Transverse colon (tissue), 4 donors: ENCODE data around the gene TRIM9. TPM values are rescaled to one million over a fixed set of nuclear protein-coding genes. Genes with fewer than 3 reads are reported as not detected.

Experiments
- DNase-seq: peaks from one replicate; pipeline ENCODE4 v3.0.0-alpha.2; 2019
- H3K27ac ChIP-seq, 4 donors: fragments of 200-600 bp; sonication (generic); 2 replicates each; pipeline ENCODE4 v1.5.1; 2016 to 2018; ENCODE audit warnings: inconsistent platforms in 4 of 4
- H3K27me3 ChIP-seq: fragments of 200-600 bp; sonication (generic); 2 replicates; pipeline ENCODE4 v1.5.1; 2017; ENCODE audit warnings: inconsistent platforms
- H3K36me3 ChIP-seq, 4 donors: fragments of 200-600 bp; sonication (generic); 2 replicates each; pipeline ENCODE4 v1.5.1; 2017 to 2019; ENCODE audit warnings: inconsistent platforms in 4 of 4
- H3K4me1 ChIP-seq, 4 donors: fragments of 200-600 bp; sonication (generic); 2 replicates each; pipeline ENCODE4 v1.5.1; 2017 to 2020; ENCODE audit warnings: inconsistent platforms in 4 of 4
- H3K4me3 ChIP-seq, 4 donors: fragments of 200-600 bp; sonication (generic); 1 replicate in 1 of 4; 2 replicates in 3 of 4; pipeline versions ENCODE4 v1.5.1 to v1.6.1; 2017 to 2019; ENCODE audit warnings: inconsistent platforms in 4 of 4
- H3K9me3 ChIP-seq, 2 donors: fragments of 200-600 bp; sonication (generic); 2 replicates each; pipeline ENCODE4 v1.5.1; 2017 to 2019; ENCODE audit warnings: inconsistent platforms in 2 of 2
- CTCF ChIP-seq, 5 experiments: fragments of 200-600 bp in 3 of 5; fragments of 450-650 bp in 2 of 5; sonication (generic) in 3 of 5; IDR thresholded peaks; 1 replicate in 2 of 5; 2 replicates in 3 of 5; pipeline ENCODE4 v1.5.1; 2016 to 2017; ENCODE audit warnings: antibody characterized with exemption in 5 of 5, inconsistent platforms in 3 of 5, mild to moderate bottlenecking in 2 of 5, moderate library complexity in 1 of 5
- EP300 ChIP-seq: sonication (generic); formaldehyde crosslinking; IDR thresholded peaks from one replicate; pipeline ENCODE4 v1.6.1; 2017; ENCODE audit warnings: antibody characterized with exemption, low read depth
- POLR2A ChIP-seq: fragments of 450-650 bp; IDR thresholded peaks from one replicate; pipeline ENCODE4 v1.6.1; 2016; ENCODE audit warnings: antibody characterized with exemption, mild to moderate bottlenecking, moderate library complexity
- POLR2AphosphoS5 ChIP-seq, 3 donors: sonication (generic); formaldehyde crosslinking; IDR thresholded peaks; one replicate each; pipeline ENCODE4 v1.6.1; 2016; ENCODE audit warnings: antibody characterized with exemption in 3 of 3
- WGBS, 2 donors: methylation state at CpG; one replicate each; pipeline ENCODE4 v1.1.5; 2018; ENCODE audit warnings: low coverage in 1 of 2; 5-methylcytosine and 5-hydroxymethylcytosine counted together
- in situ Hi-C, 4 donors: fragments of 200-750 bp; cut with MboI; loops; one replicate each; pipeline versions ENCODE4 v1.15.0 to v1.15.1; 2017; ENCODE audit warnings: low sequenced_read_pairs in 3 of 4, low pct_ligation_motif_present in 1 of 4, low pct_unique_long_range_greater_than_20kb in 1 of 4
- intact Hi-C: fragments of 100-400 bp; cut with DNase I; formaldehyde crosslinking; loops from one replicate; pipeline ENCODE4 v1.15.1; 2023; ENCODE audit warnings: low total_unique reads
- total RNA-seq, 4 donors: library from RNA; depleted of rRNA; stranded (reverse); fragments of >200 nt; gene quantifications; one replicate each; pipeline ENCODE4 v1.1.0, GENCODE V29; 2016

The TRIM9 gene
- total RNA-seq, 4 donors from 2014 or later = 9.2 to 21.3 (median 16.1) TPM

GRCh38 chr14:50954811-50955372 is 140.0 kb downstream of the TRIM9 start:
- H3K9me3 ChIP-seq = no peaks in the 10 kb centered on the region
- 22 to 25% methylated on average over 1 of the region's 1 CpG for WGBS, 2 donors
- in situ Hi-C loops (loop anchor here (10.0 to 25.0 kb wide), 4 partner anchors 257 to 832 kb away; partner anchors contain the start of gene TMX1 (in 1 of the 4)), intact Hi-C loops (loop anchor here (10.0 kb wide), 1 partner anchor 140 kb away; the partner anchor contains the start of gene TRIM9)
- DNase-seq = no peak
- H3K4me1 ChIP-seq = peaks cover 0 to 12% (median 2%) of the 10 kb centered on the region in 4 donors
- H3K36me3 ChIP-seq = no peaks in the 10 kb centered on the region
- no peaks in the 10 kb centered on the region for H3K27me3 ChIP-seq
- H3K4me3 ChIP-seq = no peak overlapping the region
- H3K27ac ChIP-seq = peak overlapping the region; percentile 34 to 63 (median 47)
- TF ChIP-seq CTCF (IDR thresholded peaks at IDR 0.05) = peak; percentile 53 to 75 (median 55)
- no peak for TF ChIP-seq EP300

GRCh38 chr14:50953502-50953901 is 141.4 kb downstream of the TRIM9 start:
- 90% methylated on average over 1 of the region's 1 CpG; no CpG with 5 or more reads in 1 of the 2 donors for WGBS, 2 donors

GRCh38 chr14:50951032-50951431 is 143.9 kb downstream of the TRIM9 start:
- H3K4me1 ChIP-seq = peaks cover 0 to 12% (median 2%) of the 10 kb centered on the region in 4 donors
- no peak overlapping the region for H3K27ac ChIP-seq
- no peak for DNase-seq
- H3K4me3 ChIP-seq = no peak overlapping the region
- no peaks in the 10 kb centered on the region for H3K9me3 ChIP-seq
- intact Hi-C loops (loop anchor here (10.0 kb wide), 1 partner anchor 144 kb away; the partner anchor contains the start of gene TRIM9), in situ Hi-C loops (loop anchor here (10.0 to 25.0 kb wide), 4 partner anchors 261 to 836 kb away; partner anchors contain the start of gene TMX1 (in 1 of the 4))
- 87 to 90% methylated on average over 1 to 6 of the region's 6 CpGs for WGBS, 2 donors
- TF ChIP-seq POLR2A (no peak), EP300 (no peak), CTCF (IDR thresholded peaks at IDR 0.05) (no peak), POLR2AphosphoS5 (IDR thresholded peaks at IDR 0.05) (no peak)
- no peaks in the 10 kb centered on the region for H3K36me3 ChIP-seq
- H3K27me3 ChIP-seq = no peaks in the 10 kb centered on the region

More at GRCh38 chr14:50953502-50953901, 141.4 kb downstream of the TRIM9 start:
- H3K4me3 ChIP-seq = no peak overlapping the region
- no peaks in the 10 kb centered on the region for H3K27me3 ChIP-seq
- DNase-seq = no peak
- peaks cover 0 to 12% (median 2%) of the 10 kb centered on the region in 4 donors for H3K4me1 ChIP-seq
- no peaks in the 10 kb centered on the region for H3K36me3 ChIP-seq
- no peak overlapping the region for H3K27ac ChIP-seq
- TF ChIP-seq EP300 = no peak
- no peak for TF ChIP-seq CTCF (IDR thresholded peaks at IDR 0.05)
- no peaks in the 10 kb centered on the region for H3K9me3 ChIP-seq
- in situ Hi-C loops = loop anchor here (10.0 to 25.0 kb wide), 4 partner anchors 259 to 834 kb away; partner anchors contain the start of gene TMX1 (in 1 of the 4)
- intact Hi-C loops = loop anchor here (10.0 kb wide), 1 partner anchor 141 kb away; the partner anchor contains the start of gene TRIM9

GRCh38 chr14:50948205-50948604 is 146.7 kb downstream of the TRIM9 start:
- intact Hi-C loops (no loop called here), in situ Hi-C loops (no loop called here)
- Histone ChIP-seq H3K9me3 (no peaks in the 10 kb centered on the region), H3K27ac (no peak overlapping the region), H3K27me3 (no peaks in the 10 kb centered on the region), H3K36me3 (no peaks in the 10 kb centered on the region), H3K4me3 (no peak overlapping the region), H3K4me1 (peaks cover 0 to 8% (median 3%) of the 10 kb centered on the region in 4 donors)
- no peak for TF ChIP-seq EP300
- TF ChIP-seq POLR2AphosphoS5 (IDR thresholded peaks at IDR 0.05) = no peak
- TF ChIP-seq CTCF (IDR thresholded peaks at IDR 0.05) = no peak
- TF ChIP-seq POLR2A = no peak
- no peak for DNase-seq
- WGBS, 2 donors = 89 to 92% methylated on average over 2 of the region's 2 CpGs
